ENCODE measurements around the gene ATP6V1G1.

The ATP6V1G1 gene

DNA sequence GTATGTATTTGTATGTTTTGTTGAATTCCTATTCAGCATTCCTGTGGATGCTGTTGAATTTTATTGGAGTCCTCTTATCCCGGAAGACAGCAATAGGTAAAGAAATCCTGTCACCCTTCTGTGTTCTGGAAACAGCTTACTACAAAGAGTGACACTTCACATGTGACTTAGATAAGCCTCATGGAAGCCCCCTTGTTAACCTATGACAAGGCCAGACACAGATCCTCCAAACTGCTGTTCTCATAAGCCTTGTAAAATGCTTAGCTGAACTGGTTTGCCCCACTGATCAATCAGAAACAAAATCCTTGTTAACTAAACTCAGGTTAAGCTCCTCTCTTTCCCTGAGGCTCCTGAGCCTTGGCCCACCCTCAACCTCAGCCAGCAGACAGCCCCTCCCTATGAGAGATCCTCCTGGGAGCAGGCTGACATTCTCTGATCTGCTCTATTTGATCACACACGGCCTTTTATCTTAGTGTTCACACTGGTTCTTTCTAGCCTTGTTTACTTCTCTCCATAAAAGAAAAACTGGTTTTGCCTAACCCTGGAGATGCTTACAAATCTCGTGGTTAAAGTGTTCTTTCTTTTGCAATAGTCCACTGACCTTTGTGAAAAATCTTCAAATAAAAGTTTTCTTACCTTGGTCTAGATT is 29.4 kb upstream of the ATP6V1G1 start:
- peaks cover 13% of the 10 kb centered on the region for H3K27me3 Mint-ChIP-seq (ENCODE audit: low read depth, poor library complexity)
- H3K4me3 Mint-ChIP-seq = no peak overlapping the region
- TF ChIP-seq, protein P1, sequence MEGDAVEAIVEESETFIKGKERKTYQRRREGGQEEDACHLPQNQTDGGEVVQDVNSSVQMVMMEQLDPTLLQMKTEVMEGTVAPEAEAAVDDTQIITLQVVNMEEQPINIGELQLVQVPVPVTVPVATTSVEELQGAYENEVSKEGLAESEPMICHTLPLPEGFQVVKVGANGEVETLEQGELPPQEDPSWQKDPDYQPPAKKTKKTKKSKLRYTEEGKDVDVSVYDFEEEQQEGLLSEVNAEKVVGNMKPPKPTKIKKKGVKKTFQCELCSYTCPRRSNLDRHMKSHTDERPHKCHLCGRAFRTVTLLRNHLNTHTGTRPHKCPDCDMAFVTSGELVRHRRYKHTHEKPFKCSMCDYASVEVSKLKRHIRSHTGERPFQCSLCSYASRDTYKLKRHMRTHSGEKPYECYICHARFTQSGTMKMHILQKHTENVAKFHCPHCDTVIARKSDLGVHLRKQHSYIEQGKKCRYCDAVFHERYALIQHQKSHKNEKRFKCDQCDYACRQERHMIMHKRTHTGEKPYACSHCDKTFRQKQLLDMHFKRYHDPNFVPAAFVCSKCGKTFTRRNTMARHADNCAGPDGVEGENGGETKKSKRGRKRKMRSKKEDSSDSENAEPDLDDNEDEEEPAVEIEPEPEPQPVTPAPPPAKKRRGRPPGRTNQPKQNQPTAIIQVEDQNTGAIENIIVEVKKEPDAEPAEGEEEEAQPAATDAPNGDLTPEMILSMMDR (IDR thresholded peaks at IDR 0.05) = no peak
- peaks cover 46% of the 10 kb centered on the region for H3K4me1 Mint-ChIP-seq
- DNase-seq = peak; percentile 12
- no peaks in the 10 kb centered on the region for H3K36me3 Mint-ChIP-seq (ENCODE audit: low read depth)
- H3K9me3 Mint-ChIP-seq = peaks cover 4% of the 10 kb centered on the region
- H3K27ac Mint-ChIP-seq = peak overlapping the region; percentile 62

DNA sequence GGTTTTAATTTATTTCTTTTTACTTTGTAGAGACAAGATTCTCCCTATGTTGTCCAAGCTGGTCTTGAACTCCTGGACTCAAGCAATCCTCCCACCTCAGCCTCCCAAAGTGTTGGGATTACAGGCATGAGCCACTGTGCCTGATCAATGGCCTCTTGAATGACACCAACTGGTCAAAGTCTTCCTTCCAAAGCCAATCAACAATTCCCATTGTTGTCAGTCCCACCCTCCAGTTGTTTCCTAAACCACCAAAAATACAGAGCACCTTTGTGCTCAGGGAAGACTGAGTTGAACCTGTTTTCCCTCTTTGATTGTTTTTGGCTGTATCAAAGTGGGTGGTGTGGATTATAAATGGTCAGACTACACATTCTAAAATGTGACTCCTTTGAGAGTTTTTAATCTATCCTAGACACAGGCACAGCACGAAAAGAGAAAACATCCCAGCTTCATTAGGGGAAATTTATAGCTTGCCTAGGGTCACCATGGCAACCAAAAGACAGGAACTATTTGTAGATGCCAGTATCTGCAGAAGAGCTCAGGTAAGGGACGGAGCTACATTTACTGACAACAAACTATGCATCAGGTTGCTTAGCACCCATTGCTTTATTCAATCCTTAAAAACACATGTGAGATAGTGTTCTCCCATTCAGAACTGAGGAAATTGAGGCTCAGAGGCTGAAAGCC is 27.6 kb upstream of the ATP6V1G1 start:
- no peaks in the 10 kb centered on the region for H3K36me3 Mint-ChIP-seq (ENCODE audit: low read depth)
- TF ChIP-seq, protein P1 (IDR thresholded peaks at IDR 0.05) = no peak
- peaks cover 13% of the 10 kb centered on the region for H3K27me3 Mint-ChIP-seq (ENCODE audit: low read depth, poor library complexity)
- peak overlapping the region; percentile 90 for H3K27ac Mint-ChIP-seq
- H3K4me3 Mint-ChIP-seq = no peak overlapping the region
- peak; percentile 20 for DNase-seq
- H3K9me3 Mint-ChIP-seq = peaks cover 4% of the 10 kb centered on the region
- peaks cover 57% of the 10 kb centered on the region for H3K4me1 Mint-ChIP-seq

DNA sequence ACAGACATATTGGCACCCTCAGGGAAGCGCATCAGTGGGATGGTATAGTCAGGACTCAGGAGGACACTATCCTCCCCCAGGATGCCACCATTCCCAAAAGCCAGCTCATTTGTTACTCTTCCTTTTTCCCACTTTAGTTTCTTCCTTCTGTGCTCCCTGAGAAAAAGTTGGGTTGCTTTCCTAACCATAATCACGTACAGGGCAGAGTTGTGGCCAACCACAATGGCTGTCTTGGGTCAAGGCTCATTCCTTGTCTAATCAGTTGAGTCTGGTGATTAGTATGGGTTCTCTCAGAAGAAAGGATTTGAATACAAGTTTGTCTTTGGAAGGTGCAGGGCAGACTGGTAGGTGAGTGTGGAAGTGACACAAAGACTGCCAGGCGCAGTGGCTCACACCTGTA is 26.6 kb upstream of the ATP6V1G1 start:
- Mint-ChIP-seq H3K36me3 (ENCODE audit: low read depth) (no peaks in the 10 kb centered on the region), H3K27me3 (ENCODE audit: low read depth, poor library complexity) (peaks cover 13% of the 10 kb centered on the region), H3K4me3 (no peak overlapping the region), H3K4me1 (peaks cover 58% of the 10 kb centered on the region), H3K9me3 (peaks cover 4% of the 10 kb centered on the region), H3K27ac (no peak overlapping the region)
- no peak for DNase-seq
- TF ChIP-seq, protein P1 (IDR thresholded peaks at IDR 0.05) = no peak

DNA sequence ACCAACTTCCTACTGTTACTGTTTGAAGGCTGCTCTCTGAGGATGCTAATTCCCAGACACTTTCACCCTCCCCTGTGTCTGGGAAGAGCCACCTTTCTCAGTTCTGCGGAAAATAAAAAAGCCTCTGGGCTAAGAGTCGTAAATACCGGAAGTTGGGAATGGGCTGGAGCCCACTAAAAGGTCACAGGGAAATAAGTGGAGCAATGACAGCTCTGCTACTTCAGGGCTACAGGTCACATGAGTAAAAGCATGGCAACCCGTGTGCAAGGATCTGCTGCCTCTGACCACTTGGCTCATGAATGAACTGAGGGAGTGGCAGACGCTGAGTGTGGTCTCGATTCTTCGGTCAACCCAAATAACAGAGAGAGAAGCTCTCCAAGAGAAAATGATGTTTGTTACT is 25.8 kb upstream of the ATP6V1G1 start:
- Mint-ChIP-seq H3K36me3 (ENCODE audit: low read depth) (no peaks in the 10 kb centered on the region), H3K9me3 (peaks cover 3% of the 10 kb centered on the region), H3K27me3 (ENCODE audit: low read depth, poor library complexity) (peaks cover 9% of the 10 kb centered on the region), H3K27ac (no peak overlapping the region), H3K4me3 (no peak overlapping the region), H3K4me1 (peaks cover 62% of the 10 kb centered on the region)
- TF ChIP-seq, protein P1 (IDR thresholded peaks at IDR 0.05) = no peak
- no peak for DNase-seq

DNA sequence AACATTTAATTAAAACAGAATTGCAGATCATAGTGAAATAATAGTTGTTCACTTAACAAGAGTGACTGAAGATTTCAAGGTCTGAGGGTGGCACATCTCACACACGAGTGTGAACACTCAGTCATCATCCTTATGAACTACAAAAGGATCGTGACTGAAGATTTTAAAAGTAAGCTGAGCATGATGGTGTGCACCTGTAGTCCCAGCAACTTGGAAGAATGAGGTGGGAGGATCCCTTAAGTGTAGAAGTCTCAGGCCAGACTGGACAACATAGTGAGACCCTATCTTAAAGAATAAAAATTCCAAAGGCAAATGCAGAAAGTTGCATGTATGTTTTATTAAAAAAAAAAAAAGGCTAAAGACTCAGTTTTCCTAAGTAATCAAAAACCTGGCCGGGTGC is 22.4 kb upstream of the ATP6V1G1 start:
- no peaks in the 10 kb centered on the region for H3K27me3 Mint-ChIP-seq (ENCODE audit: low read depth, poor library complexity)
- H3K9me3 Mint-ChIP-seq = peaks cover 3% of the 10 kb centered on the region
- TF ChIP-seq, protein P1 (IDR thresholded peaks at IDR 0.05) = no peak
- no peak for DNase-seq
- H3K4me3 Mint-ChIP-seq = no peak overlapping the region
- H3K36me3 Mint-ChIP-seq (ENCODE audit: low read depth) = no peaks in the 10 kb centered on the region
- no peak overlapping the region for H3K27ac Mint-ChIP-seq
- H3K4me1 Mint-ChIP-seq = peaks cover 43% of the 10 kb centered on the region

DNA sequence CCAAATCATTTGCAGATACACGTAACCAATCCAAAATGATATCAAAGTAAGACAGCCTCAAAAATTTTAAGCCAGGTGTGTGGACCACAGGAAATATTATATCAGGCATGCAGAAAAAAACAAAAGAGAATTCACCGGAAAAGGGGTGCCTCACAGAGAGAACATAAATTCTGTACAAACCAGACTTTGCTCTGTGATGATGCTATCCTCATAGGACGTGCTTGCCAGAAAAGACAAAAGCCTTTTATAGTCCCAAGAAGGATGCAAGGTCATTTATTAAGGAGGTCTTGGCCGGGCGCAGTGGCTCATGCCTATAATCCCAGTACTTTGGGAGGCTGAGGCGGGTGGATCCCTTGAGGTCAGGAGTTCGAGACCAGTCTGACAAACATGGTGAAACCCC is 16.8 kb upstream of the ATP6V1G1 start:
- Mint-ChIP-seq H3K27ac (no peak overlapping the region), H3K36me3 (ENCODE audit: low read depth) (no peaks in the 10 kb centered on the region), H3K9me3 (peaks cover 3% of the 10 kb centered on the region), H3K27me3 (ENCODE audit: low read depth, poor library complexity) (peaks cover 3% of the 10 kb centered on the region), H3K4me1 (peaks cover 22% of the 10 kb centered on the region), H3K4me3 (no peak overlapping the region)
- DNase-seq = no peak
- TF ChIP-seq, protein P1 (IDR thresholded peaks at IDR 0.05) = no peak
